ENCODE measurements around the gene ATP6V0A1.

The ATP6V0A1 gene

DNA sequence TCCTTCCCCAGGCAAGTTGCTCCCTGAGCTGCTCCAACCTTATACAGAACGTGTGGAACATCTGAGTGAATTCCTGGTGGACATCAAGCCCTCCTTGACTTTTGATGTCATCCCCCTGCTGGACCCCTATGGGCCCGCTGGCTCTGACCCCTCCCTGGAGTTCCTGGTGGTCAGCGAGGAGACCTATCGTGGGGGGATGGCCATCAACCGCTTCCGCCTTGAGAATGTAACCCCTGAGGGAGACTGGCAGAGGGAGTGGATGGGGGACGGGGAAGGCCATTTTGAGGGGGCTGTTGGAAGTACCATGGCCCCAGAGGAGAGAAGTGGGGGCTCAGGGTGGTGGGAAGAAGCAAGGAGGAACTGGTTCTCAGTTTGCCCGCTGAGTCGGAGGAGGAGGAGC is 105.3 kb downstream of the ATP6V0A1 start:
- DNase-seq, result no peak

GRCh38 chr17:42564815-42565522 is 106.3 kb downstream of the ATP6V0A1 start:
- DNase-seq, result no peak

- no peak for DNase-seq
These were observed 107.0 kb downstream of the ATP6V0A1 start for GRCh38 chr17:42565523-42566214.

- DNase-seq, result no peak
These were observed 107.7 kb downstream of the ATP6V0A1 start for GRCh38 chr17:42566215-42566882.

DNA sequence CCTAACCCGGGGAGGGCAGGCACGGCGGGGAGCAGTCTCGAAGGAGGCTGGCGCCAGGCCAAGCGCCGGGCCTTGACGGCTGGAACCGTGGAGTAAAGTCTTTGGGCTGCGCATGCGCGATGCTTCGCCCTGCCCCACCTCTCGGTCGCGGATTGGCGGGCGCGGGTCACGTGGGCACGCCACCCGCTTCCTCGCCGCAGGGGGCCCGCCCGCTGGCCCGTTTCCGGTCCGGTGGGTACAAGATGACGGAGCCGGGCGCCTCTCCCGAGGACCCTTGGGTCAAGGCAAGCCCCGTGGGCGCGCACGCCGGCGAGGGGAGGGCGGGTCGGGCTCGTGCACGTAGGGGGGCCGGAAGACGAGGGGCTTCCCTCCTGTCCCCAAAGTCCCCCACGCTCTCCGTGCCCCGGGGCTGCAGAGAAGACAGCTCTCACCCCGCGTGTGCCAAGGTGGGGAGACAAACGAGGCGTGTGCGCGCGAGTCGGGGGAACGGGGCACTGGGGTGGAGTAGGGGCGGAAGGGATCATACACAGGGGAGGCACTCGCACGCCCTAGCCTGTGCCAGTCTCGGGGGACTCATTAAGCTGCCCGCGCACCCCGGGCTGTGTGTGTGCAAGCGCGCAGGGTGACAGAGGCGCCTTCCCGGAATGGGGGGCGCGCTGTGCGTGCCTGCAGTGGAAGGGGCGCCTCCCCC is 108.3 kb downstream of the ATP6V0A1 start, which contains the start of gene MLX:
MLX (plus strand) TSS at position 218 of the 691 bp plus-strand sequence; CDS start at position 243, 25 bp downstream.
- peak; percentile 85 for DNase-seq

- no peak for DNase-seq
These were observed 109.8 kb downstream of the ATP6V0A1 start for GRCh38 chr17:42568341-42569111.

DNA sequence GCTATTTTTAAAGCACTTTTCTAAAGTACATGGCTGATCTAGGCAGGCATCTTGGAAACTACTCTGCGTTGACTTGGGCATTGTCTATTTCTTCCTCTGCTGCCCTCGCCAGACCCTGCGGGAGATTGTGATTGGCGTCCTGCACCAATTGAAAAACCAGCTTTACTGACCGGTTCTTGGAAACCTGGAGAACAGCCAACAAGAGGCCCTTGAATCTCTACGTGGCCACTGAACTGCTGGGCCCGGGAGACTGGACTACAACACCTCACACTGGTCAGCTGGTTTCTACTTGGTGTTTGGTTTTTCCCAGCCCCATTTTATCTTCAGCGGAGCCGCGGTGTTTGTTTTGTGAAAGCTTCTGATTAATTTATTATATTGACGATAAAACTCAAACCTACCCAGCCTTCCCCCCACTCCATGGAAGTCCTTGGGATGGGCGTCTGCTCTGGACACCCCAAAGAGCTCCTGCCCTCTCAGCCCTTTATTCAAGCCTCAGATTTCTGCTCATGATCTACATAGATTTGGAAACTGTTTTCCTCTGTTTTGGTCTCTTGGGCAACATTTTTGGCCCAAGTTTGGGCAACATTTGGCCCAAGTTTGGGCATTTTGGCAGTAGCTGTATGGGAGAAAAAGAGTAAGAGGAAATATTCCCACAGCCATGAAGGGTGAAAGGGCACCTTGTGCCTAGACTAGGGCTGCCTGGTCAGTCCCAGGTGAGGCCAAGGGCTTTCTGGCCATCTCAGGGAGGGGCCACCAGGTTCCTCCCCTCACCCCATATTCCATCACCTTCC is 113.0 kb downstream of the ATP6V0A1 start:
- no peak for DNase-seq
